Prostate gland (tissue), 2 donors: ENCODE measurements around the gene ZCCHC7.
"Not testable (repeated sequence)": the region's sequence is repeated elsewhere in the genome, so short reads cannot be mapped to it uniquely, and the experiment has no call there.

Source experiments
- CTCF ChIP-seq, 4 experiments: fragments of 200-600 bp in 2 of 4; fragments of 450-650 bp in 2 of 4; sonication (generic) in 2 of 4; IDR thresholded peaks; 1 replicate in 3 of 4; 2 replicates in 1 of 4; pipeline ENCODE4 v1.5.1; 2016 to 2019; ENCODE audit warnings: antibody characterized with exemption in 4 of 4, mild to moderate bottlenecking in 2 of 4, moderate library complexity in 2 of 4
- POLR2A ChIP-seq: fragments of 450-650 bp; IDR thresholded peaks from one replicate; pipeline ENCODE4 v1.6.1; 2016; ENCODE audit warnings: antibody characterized with exemption, mild to moderate bottlenecking
- POLR2AphosphoS5 ChIP-seq: sonication (generic); formaldehyde crosslinking; IDR thresholded peaks from one replicate; pipeline ENCODE4 v1.6.1; 2017; ENCODE audit warnings: antibody characterized with exemption

DNA sequence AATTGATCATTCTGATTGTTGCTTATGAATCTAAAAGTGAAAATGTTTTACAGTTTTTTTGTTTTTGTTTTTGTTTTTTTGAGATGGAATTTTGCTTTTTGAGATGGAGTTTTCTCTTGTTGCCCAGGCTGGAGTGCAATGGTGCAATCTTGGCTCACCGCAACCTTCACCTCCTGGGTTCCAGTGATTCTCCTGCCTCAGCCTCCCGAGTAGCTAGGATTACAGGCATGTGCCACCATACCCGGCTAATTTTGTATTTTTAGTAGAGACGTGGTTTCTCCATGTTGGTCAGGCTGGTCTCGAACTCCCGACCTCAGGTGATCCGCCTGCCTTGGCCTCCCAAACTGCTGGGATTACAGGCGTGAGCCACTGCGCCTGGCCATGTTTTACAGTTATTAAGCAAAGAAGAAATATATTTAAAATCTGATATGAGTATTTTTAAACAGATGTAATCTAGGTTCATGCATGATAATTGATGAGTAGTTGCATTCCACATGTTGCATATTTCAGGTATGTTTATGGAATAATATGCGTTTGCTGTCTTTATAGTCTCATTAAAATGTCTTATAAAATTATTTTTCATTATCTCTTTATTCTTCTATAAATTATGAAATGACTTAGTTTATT is 171.4 kb downstream of the ZCCHC7 start:
- not testable (repeated sequence) for TF ChIP-seq CTCF (IDR thresholded peaks at IDR 0.05); POLR2A; POLR2AphosphoS5
